A549 (cell line): ENCODE results near the gene CMPK2. TPM values are rescaled to one million over a fixed set of nuclear protein-coding genes. Genes with fewer than 3 reads are reported as not detected.
A peak's percentile ranks its signal among the peaks of the same experiment; 100 is the strongest.

Experiments
- ATAC-seq, 2 experiments: fragments of 200-7000 bp in 1 of 2; fragments of >200 bp in 1 of 2; cut with Nextera tagmentation in 1 of 2; cut with Tn5 transposase in 1 of 2; 3 replicates each; pipeline versions ENCODE4 v1.8.0 to v1.9.1; 2018 to 2020; ENCODE audit warnings: mild to moderate bottlenecking in 1 of 2, moderate library complexity in 1 of 2
- CTCF ChIA-PET: fragments of 300-600 bp; sonication (Branson Sonifier 250); formaldehyde crosslinking; extraction: SDS; loops from one replicate; lab custom pipeline; 2021; ENCODE audit warnings: antibody characterized with exemption, inconsistent platforms; lab: Yijun Ruan, JAX
- POLR2A ChIA-PET: fragments of 350-600 bp; formaldehyde crosslinking; extraction: SDS; loops from one replicate; lab custom pipeline; 2021; ENCODE audit warnings: antibody characterized with exemption, inconsistent platforms; lab: Yijun Ruan, JAX
- DNase-seq, 2 experiments: peaks; one replicate each; pipeline versions ENCODE4 v3.0.0 to v3.0.0-alpha.2; 2011 to 2016; ENCODE audit warnings: low read depth in 1 of 2, low spot score in 1 of 2
- FAIRE-seq: peaks from 2 replicates; lab custom pipeline; 2011; peaks lifted over from hg19 to GRCh38; lab: Jason Lieb, UNC
- H3K27ac ChIP-seq, 2 experiments: fragments of >200 bp; sonication (Bioruptor Twin); formaldehyde crosslinking; 3 replicates each; pipeline ENCODE4 v1.5.1; 2016 to 2017
- H3K4me1 ChIP-seq: fragments of >200 bp; sonication (Bioruptor Twin); formaldehyde crosslinking; 3 replicates; pipeline ENCODE4 v1.6.1; 2016
- H3K4me2 ChIP-seq: fragments of >200 bp; sonication (Bioruptor Twin); formaldehyde crosslinking; 3 replicates; pipeline ENCODE4 v1.6.1; 2016
- H3K4me3 ChIP-seq: fragments of >200 bp; sonication (Bioruptor Twin); formaldehyde crosslinking; 3 replicates; pipeline ENCODE4 v1.5.1; 2016
- H3K9me3 ChIP-seq: fragments of >200 bp; sonication (Bioruptor Twin); formaldehyde crosslinking; 3 replicates; pipeline ENCODE4 v1.6.1; 2016
- CBX2 ChIP-seq: fragments of 200-600 bp; sonication (generic); IDR thresholded peaks from 2 replicates; pipeline ENCODE4 v1.6.1; 2016; ENCODE audit warnings: low read depth, mild to moderate bottlenecking, borderline replicate concordance
- CEBPB ChIP-seq, 2 experiments: fragments of >200 bp in 1 of 2; sonication (Bioruptor Twin) in 1 of 2; formaldehyde crosslinking in 1 of 2; IDR thresholded peaks; 2 replicates each; pipeline ENCODE4 v1.6.1; 2012 to 2016
- CHD4 ChIP-seq: fragments of 200-600 bp; sonication (generic); IDR thresholded peaks from 2 replicates; pipeline ENCODE4 v1.6.1; 2016; ENCODE audit warnings: antibody characterized with exemption, mild to moderate bottlenecking, borderline replicate concordance
- EHMT2 ChIP-seq: fragments of 200-600 bp; sonication (generic); IDR thresholded peaks from 2 replicates; pipeline ENCODE4 v1.6.1; 2016; ENCODE audit warnings: antibody characterized with exemption, low read depth, mild to moderate bottlenecking, moderate library complexity
- ESRRA ChIP-seq: fragments of 150-350 bp; IDR thresholded peaks from 2 replicates; pipeline ENCODE4 v1.6.1; 2014; ENCODE audit warnings: mild to moderate bottlenecking, low read length, borderline replicate concordance
- FOSL2 ChIP-seq, 2 experiments: fragments of 450-650 bp in 1 of 2; fragments of >200 bp in 1 of 2; sonication (Bioruptor Twin) in 1 of 2; formaldehyde crosslinking; IDR thresholded peaks; 2 replicates each; pipeline versions ENCODE4 v1.5.0 to v1.6.1; 2016 to 2020; ENCODE audit warnings: mild to moderate bottlenecking in 1 of 2, moderate library complexity in 1 of 2
- KDM1A ChIP-seq: fragments of 200-600 bp; sonication (generic); IDR thresholded peaks from 2 replicates; pipeline ENCODE4 v1.6.1; 2016; ENCODE audit warnings: low read depth, mild to moderate bottlenecking
- KDM5A ChIP-seq: fragments of 200-600 bp; sonication (generic); IDR thresholded peaks from 2 replicates; pipeline ENCODE4 v1.6.1; 2016; ENCODE audit warnings: antibody characterized with exemption, mild to moderate bottlenecking
- MAFK ChIP-seq: fragments of 450-650 bp; IDR thresholded peaks from 2 replicates; pipeline ENCODE4 v1.6.1; 2014; ENCODE audit not compliant: partially characterized antibody
- MAZ ChIP-seq: fragments of 150-350 bp; IDR thresholded peaks from 2 replicates; pipeline ENCODE4 v1.6.1; 2014; ENCODE audit warnings: antibody characterized with exemption, low read depth, low read length, borderline replicate concordance
- NFE2L2 ChIP-seq: fragments of 150-350 bp; conservative IDR thresholded peaks from 2 replicates; pipeline ENCODE4 v1.6.1; 2014; ENCODE audit warnings: low read length
- PHF8 ChIP-seq: fragments of 200-600 bp; sonication (generic); IDR thresholded peaks from 2 replicates; pipeline ENCODE4 v1.6.1; 2016; ENCODE audit warnings: low read depth, mild to moderate bottlenecking, antibody characterized with exemption, moderate library complexity, borderline replicate concordance
- RAD21 ChIP-seq, 2 experiments: fragments of >200 bp in 1 of 2; sonication (Bioruptor Twin) in 1 of 2; formaldehyde crosslinking in 1 of 2; IDR thresholded peaks in 1 of 2; conservative IDR thresholded peaks in 1 of 2; 2 replicates in 1 of 2; 3 replicates in 1 of 2; pipeline ENCODE4 v1.6.1; 2012 to 2018; ENCODE audit warnings: inconsistent platforms in 1 of 2
- RARB ChIP-seq: fragments of 250-450 bp; sonication (Bioruptor Pico); IDR thresholded peaks from 2 replicates; pipeline ENCODE4 v1.8.0; 2021; ENCODE audit warnings: mild to moderate bottlenecking, moderate library complexity
- REST ChIP-seq: fragments of 200-600 bp; sonication (generic); IDR thresholded peaks from 2 replicates; pipeline ENCODE4 v1.6.1; 2016; ENCODE audit warnings: antibody characterized with exemption, mild to moderate bottlenecking, moderate library complexity
- TFCP2L1 ChIP-seq: fragments of 250-450 bp; sonication (Bioruptor Pico); IDR thresholded peaks from 2 replicates; pipeline ENCODE4 v1.5.0; 2021; ENCODE audit warnings: mild to moderate bottlenecking
- USF2 ChIP-seq: fragments of 450-650 bp; IDR thresholded peaks from 2 replicates; pipeline ENCODE4 v1.6.1; 2014; ENCODE audit warnings: antibody characterized with exemption
- ZC3H11A ChIP-seq: fragments of 450-650 bp; IDR thresholded peaks from 2 replicates; pipeline ENCODE4 v1.6.1; 2014; ENCODE audit warnings: antibody characterized with exemption, mild to moderate bottlenecking
- ZFP36 ChIP-seq: fragments of 450-650 bp; IDR thresholded peaks from 2 replicates; pipeline ENCODE4 v1.6.1; 2014; ENCODE audit warnings: borderline replicate concordance; ENCODE audit not compliant: partially characterized antibody
- WGBS: methylation state at CpG from one replicate; pipeline ENCODE4 v1.1.6; 2017; ENCODE audit errors: missing lambda C conversion rate; 5-methylcytosine and 5-hydroxymethylcytosine counted together
- polyA plus RNA-seq, 4 experiments: library from polyadenylated mRNA; depleted of rRNA in 3 of 4; stranded (reverse); fragments of >200 nt; fragmentation: RNase III in 1 of 4; extraction: RNeasy Plus Mini Kit Qiagen cat#74134 plus additional on column Dnase treatment in 1 of 4; gene quantifications; 2 replicates in 3 of 4; 3 replicates in 1 of 4; pipeline ENCODE4 v1.2.3, GENCODE V29; 2011 to 2017
- TF ChIP-seq, protein P1 (sequence below): fragments of >200 bp; sonication (Bioruptor Twin); formaldehyde crosslinking; IDR thresholded peaks from 3 replicates; pipeline ENCODE4 v1.5.1; 2016

Gene CMPK2
- polyA plus RNA-seq, 2 of the 4 experiments (the other 2 are of a cell fraction), result 0.12 to 0.41 TPM

DNA sequence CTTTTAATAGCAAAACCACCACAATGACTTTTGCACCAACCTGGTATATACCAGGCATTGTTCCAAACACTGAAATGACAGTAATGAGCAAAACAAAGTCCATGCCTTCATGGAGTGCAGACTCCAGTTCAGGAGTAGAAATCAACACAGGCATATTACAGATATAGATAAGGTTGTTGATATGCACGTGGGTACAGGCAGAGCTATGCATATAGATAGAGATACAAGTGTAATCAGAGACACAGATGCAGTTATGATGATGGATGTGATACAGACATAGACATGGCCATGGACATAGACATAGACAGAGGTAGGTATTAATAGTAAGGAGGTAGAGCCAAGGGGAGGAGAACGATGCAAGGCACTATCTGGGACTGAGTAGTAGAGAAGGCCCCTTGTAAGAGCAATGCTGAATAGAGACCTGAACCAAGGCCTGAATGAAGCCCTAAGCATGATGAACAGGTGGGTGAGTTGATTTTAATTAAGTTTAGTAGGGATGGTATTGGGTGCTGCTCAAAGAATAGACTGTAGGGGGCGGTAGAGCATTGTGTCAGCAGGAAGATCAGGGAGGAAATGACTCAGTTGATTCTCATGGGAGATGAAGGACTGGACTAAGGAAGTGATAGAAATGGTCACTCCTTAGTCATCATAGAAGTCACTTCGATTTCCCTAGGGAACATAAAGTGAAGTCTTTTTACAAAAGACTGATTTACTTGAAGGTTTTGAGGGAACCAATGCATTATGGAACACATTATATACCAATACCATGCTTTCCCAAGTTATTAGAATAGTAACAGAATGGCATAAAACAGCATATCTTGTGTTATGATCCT lies 39.4 kb downstream of the CMPK2 start:
- H3K4me3 ChIP-seq, result no peak overlapping the region
- TF ChIP-seq EHMT2 (no peak), FOSL2 (IDR thresholded peaks at IDR 0.05) (no peak), FOSL2 (CRISPR knock-in tag; IDR thresholded peaks at IDR 0.05) (peak; percentile 42; the same call in 1 of the 2 replicates), RAD21 (conservative IDR thresholded peaks at IDR 0.05 in 1 of 2, IDR thresholded peaks at IDR 0.05 in 1 of 2) (peak; percentile 33 to 65; a peak in 3 of 5 replicates), TFCP2L1 (CRISPR knock-in tag) (no peak), MAFK (no peak)
- TF ChIP-seq, protein P1, sequence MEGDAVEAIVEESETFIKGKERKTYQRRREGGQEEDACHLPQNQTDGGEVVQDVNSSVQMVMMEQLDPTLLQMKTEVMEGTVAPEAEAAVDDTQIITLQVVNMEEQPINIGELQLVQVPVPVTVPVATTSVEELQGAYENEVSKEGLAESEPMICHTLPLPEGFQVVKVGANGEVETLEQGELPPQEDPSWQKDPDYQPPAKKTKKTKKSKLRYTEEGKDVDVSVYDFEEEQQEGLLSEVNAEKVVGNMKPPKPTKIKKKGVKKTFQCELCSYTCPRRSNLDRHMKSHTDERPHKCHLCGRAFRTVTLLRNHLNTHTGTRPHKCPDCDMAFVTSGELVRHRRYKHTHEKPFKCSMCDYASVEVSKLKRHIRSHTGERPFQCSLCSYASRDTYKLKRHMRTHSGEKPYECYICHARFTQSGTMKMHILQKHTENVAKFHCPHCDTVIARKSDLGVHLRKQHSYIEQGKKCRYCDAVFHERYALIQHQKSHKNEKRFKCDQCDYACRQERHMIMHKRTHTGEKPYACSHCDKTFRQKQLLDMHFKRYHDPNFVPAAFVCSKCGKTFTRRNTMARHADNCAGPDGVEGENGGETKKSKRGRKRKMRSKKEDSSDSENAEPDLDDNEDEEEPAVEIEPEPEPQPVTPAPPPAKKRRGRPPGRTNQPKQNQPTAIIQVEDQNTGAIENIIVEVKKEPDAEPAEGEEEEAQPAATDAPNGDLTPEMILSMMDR, result peak; percentile 34; the same call in 1 of the 3 replicates
- CTCF ChIA-PET, result interaction anchor here (0.7 to 1.6 kb wide), 3 partner anchors 39 to 206 kb away, joined by 3 to 5 read pairs (median 4); partner anchors contain the start of gene CMPK2
- H3K27ac ChIP-seq, result no peak overlapping the region
- FAIRE-seq, result no peak
- DNase-seq, result peak; percentile 26 to 72
- 1% methylated on average over 4 of the region's 4 CpGs for WGBS
- ATAC-seq, result peak in 1 of 2 experiments; percentile 85; a peak in 3 of 6 replicates
- POLR2A ChIA-PET, result no interaction called here
- no peaks in the 10 kb centered on the region for H3K4me1 ChIP-seq
- no peak overlapping the region for H3K4me2 ChIP-seq
- 0 out of 3 replicates have a peak, but pooled peaks cover 4% of the 10 kb centered on the region for H3K9me3 ChIP-seq

DNA sequence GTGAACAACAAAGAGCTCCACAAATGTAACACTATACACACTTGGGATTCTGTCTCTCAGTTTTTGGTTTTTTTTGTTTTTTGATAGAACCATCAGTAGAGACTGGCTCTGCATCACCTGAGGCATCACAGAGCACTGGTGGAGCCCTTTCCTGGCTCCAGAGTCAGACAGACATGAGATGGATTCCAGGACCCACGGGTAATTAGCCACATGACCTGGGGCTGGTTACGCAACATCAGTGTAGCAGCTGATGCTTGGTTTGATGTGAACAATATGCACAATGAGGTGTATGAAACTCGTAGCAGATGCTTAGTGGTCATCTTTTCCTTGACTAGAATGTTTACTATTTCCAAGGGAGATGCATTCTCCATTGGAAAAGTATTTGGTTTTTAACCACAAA lies 40.7 kb downstream of the CMPK2 start:
- H3K4me2 ChIP-seq, result no peak overlapping the region
- ATAC-seq (no peak), FAIRE-seq (no peak), DNase-seq (no peak)
- CTCF ChIA-PET, result no interaction called here
- POLR2A ChIA-PET, result no interaction called here
- no peak for TF ChIP-seq ESRRA
- peak in 1 of 2 experiments; percentile 78; a peak in 3 of 4 replicates for TF ChIP-seq CEBPB (IDR thresholded peaks at IDR 0.05)
- TF ChIP-seq MAZ, result no peak
- no peak for TF ChIP-seq CBX2
- WGBS, result 28% methylated on average over 3 of the region's 3 CpGs
- no peak overlapping the region for H3K27ac ChIP-seq
- H3K4me3 ChIP-seq, result no peak overlapping the region
- no peaks in the 10 kb centered on the region for H3K4me1 ChIP-seq
- H3K9me3 ChIP-seq, result no peaks in the 10 kb centered on the region

DNA sequence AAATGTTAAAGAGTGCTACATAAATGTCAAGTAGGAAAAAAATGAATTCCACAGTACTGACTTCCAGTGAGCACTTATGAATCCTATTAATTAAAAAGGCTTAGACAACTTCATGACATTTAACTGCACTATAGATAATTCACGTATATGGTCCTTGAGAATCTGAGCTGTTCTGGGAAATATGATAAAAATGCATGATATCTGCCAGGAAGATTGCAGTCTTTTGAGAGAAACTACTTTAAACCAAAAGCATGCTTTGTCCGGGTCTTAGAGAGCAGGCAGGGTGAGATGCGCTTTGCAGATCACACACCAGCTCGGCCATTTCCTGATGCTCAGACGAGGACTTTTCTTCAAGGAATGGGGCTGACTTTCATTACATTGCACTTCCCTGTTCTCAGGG lies 42.6 kb downstream of the CMPK2 start:
- TF ChIP-seq KDM1A (no peak), ZFP36 (no peak), KDM5A (no peak), NFE2L2 (no peak), PHF8 (no peak), ZC3H11A (no peak), CHD4 (no peak), RARB (CRISPR knock-in tag) (no peak), TFCP2L1 (CRISPR knock-in tag) (no peak), USF2 (no peak), REST (no peak)
- TF ChIP-seq, all 56 proteins: peak for 0
- FAIRE-seq (no peak), ATAC-seq (no peak), DNase-seq (no peak)
- Histone ChIP-seq H3K4me2 (no peak overlapping the region), H3K9me3 (no peaks in the 10 kb centered on the region), H3K4me3 (no peak overlapping the region), H3K4me1 (no peaks in the 10 kb centered on the region), H3K27ac (no peak overlapping the region)
- ChIA-PET POLR2A (no interaction called here), CTCF (no interaction called here)
- WGBS, result 11% methylated on average over 5 of the region's 5 CpGs
